GM18868 (cell line): ENCODE results near the gene PANK4.

Experiments used
- ATAC-seq: cut with Tn5 transposase; IDR thresholded peaks from one replicate; pipeline ENCODE4 v1.9.1; 2021; ENCODE audit warnings: mild to moderate bottlenecking, moderate library complexity; ENCODE audit not compliant: unreplicated experiment

PANK4 gene

GRCh38 chr1:2530513-2531361 is 4.3 kb upstream of the PANK4 start:
- ATAC-seq: no peak

DNA sequence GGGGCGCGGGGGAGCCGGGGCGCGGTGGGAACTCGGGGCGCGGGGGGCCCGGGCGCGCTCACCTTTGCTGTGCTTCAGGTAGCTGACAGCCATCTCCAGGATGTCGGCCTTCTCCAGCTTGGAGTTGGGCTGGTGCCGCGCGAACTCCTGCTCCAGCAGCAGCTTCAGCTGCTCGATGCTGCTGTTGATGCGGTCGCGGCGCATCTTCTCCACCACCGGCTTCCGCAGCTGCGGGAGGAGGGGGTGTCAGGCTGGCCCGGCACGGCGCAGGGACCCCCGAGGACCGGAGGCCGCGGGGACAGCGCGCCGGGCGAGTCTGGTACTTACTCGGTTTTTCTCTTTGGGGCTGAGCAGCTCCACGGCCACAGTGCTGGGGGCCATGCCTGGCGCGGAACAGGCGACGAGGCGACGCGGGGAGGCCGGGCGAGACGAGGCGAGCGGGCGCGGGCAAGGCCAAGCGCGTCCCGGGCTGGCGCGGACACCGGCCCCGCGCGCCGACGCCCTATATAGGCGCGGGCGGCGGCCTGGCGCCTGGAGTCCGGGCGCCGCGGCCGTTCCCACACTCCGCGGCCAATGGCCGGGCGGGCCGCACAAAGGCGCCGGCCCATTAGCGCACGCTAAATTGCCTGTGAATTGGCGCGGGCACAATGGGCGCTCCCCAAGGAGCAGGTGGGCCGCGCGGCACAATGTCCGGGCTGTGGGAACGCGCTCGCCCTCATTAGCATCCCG is 3.6 kb upstream of the PANK4 start, which contains the start of gene HES5:
TSS of gene HES5 (minus strand) at position 480 of the 729 bp plus-strand sequence. CDS start at position 381, 99 bp downstream.
- ATAC-seq: no peak

DNA sequence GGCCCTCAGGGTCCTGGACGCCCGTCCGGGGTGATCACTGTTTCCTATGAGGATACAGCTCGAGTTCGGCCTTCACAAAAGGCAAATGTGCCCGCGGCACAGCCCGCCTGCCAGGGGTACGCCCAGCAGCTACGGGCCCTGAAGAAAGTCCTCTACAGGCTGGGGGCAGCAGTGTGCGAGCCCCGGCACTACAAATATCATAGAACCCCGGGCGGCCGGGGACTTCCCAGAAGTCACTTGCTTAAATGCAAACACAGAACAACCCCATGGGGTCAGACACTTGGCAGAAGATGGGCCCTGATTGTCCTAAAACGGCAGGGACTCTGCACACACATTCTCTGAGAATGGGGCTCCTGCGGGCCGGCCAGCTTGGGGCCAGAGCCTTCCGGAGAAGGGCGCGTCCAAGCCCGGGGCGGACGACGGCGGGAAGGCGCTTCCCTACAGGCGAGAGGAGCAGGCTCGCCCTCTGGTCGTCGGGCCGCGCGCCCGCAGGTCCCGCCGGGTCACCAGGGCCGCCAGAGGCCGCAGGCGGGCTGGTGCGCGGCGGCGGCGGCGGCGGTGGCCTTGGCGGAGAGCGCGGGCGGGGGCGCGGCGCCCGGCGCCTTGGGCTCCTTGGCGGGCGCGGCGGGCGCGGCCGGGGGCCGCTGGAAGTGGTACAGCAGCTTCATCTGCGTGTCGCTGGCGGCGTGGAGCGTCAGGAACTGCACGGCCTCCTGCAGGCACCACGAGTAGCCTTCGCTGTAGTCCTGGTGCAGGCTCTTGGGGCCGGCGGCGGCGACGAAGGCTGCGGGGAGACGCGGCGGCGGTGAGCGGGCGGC is 2.8 kb upstream of the PANK4 start:
- ATAC-seq: no peak

DNA sequence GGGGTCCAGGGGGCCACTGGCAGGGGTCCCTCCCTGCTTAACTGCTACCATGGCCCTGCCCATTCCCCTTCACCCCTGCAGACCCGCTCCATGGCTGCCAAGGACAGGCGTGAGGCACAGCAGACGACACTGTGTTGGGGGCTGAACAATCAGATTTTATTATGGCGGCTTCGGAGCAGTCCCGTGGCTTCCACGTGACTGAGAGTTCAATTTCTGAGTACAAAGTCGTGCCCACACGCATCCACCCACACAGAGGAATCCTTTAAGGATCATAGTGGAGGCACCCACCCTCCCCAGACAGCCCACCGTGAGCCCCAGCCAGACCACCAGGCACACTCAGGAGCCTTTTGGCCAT is 2.2 kb upstream of the PANK4 start:
- ATAC-seq: no peak

- ATAC-seq: no peak
Measured at GRCh38 chr1:2528016-2528415, 1.6 kb upstream of the PANK4 start.

- no peak for ATAC-seq
Measured at GRCh38 chr1:2527556-2527860, 1.1 kb upstream of the PANK4 start.

DNA sequence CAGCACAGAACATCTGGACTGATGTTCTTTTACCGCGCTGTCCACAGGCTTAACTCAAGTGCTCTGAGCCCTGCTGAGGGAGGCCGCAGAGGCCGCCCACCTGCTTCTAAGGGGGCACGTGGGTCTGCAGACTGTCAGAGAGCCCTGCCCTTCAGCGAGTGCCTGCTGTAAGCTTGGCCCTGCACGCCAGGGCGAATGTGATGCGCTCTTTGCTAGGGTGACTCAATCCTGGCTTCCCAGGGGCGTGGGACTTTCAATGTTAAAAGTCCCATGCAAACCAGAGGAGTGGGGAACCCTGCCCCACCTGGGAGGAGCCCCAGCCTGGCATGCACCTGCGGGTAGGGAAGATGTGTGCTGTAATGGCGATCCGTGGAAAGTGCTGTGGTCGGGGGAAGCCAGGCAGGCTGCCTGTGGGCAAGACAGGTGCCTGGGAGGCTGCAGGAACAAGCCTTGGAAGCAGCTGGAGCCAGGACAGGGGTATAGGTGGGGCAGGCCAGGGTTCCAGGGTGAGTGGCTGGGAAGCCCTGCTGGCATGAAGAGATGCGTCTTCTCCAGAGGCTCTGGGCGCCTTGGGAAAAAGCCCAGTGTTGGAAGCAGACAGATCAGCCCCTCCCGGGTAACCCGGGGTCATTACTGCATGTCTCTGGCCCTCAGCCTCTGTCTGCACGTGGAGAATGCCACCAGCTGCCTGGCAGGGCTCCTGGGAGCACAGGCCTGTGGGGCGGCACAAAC is 594 bp upstream of the PANK4 start:
- ATAC-seq: peak; percentile 39

- no peak for ATAC-seq
Measured at GRCh38 chr1:2525572-2525919, 850 bp downstream of the PANK4 start.

GRCh38 chr1:2523891-2524609 is 2.3 kb downstream of the PANK4 start:
- no peak for ATAC-seq

GRCh38 chr1:2523191-2523890 is 3.1 kb downstream of the PANK4 start:
- no peak for ATAC-seq

- no peak for ATAC-seq
Measured at GRCh38 chr1:2522230-2522629, 4.2 kb downstream of the PANK4 start.

- no peak for ATAC-seq
Measured at GRCh38 chr1:2520806-2521205, 5.6 kb downstream of the PANK4 start.

GRCh38 chr1:2520206-2520605 is 6.2 kb downstream of the PANK4 start:
- no peak for ATAC-seq

DNA sequence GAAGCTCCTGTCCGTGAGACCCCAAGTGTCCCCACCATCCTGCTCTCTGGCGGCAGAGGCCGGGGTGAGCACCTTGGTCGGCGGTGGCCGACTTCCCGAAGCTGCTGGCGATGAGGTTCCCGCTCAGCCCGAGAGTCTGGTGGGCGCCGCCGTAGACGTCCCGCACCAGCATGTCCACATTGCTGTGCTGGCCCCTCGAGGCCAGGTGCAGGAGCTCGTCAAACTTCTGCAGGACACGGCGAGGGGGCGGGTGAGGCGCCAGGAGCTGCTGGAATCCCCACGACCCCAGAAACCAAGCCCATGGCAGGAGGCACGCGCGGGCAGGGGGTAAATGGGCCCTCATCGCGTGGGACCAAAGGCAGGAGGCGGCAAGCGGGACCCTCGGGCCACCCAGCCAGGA is 6.7 kb downstream of the PANK4 start:
- ATAC-seq: no peak

DNA sequence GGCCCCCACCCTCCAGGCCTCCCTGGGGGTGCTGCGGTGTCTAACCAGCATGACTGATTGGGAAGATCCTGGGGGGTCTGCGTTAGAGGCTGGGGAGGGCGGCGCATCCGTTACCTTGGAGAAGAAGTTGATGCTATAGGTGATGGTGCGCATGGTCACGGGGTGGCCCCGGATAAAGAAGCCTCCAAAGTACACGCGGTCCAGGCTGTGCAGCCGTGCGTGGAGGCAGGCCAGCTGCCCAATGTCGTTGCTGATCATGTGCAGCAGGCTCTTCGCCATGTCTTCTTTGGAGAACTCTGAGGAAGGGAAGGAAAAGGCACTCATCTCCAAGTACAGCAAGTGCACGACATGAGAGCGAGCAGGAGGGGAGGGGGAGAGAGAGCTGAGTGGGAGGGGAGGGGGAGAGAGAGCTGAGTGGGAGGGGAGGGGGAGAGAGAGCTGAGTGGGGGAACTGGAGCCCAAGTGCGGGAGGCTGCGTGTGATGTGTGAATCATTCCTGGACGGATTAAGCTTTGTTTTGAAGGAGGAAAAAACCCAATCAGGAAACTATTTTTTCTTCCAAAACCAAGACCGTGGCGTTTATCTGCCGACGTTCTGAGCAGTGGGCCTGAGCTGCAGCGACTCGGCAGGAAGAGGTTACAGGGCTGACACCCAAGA is 7.2 kb downstream of the PANK4 start:
- ATAC-seq: no peak

GRCh38 chr1:2518528-2518927 is 7.9 kb downstream of the PANK4 start:
- no peak for ATAC-seq

DNA sequence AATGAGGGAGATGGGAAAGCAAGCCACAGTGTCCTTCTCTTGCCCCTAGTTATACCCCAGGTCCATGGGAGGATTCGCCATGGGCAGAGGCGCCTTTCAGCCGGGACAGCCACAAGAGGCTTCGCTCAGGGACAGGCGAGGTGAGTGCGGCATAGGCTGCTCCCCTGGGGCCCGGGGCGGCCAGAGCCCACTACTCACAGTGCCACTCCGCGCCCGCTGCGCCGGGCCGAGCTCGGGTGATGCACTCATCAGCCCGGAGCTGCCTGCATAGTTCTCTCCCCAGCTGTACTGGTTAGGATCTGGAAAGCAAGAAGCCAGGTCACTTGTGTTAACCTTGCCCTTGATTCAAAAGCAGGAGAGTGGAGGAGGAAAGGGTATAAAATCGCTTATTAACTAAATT is 8.4 kb downstream of the PANK4 start:
- no peak for ATAC-seq

DNA sequence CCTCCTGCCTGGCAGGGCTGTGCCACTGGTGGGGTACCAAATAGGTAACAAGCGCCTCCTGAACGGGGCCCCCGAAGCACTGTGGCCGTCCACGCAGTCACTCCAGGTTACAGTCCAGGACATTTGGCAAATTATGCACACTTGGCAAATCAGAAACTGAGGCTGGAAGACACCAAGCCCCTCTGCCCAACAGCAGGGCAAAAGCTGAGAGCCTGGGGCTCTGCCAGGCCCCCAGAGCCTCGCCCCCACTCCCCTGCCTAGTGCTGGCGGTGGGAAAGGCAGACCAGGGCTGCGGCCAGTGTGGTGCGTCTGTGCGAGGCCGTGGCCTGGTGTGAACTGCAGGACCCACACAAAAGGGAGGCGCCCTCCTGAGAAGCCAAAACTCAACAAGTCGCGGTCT is 9.4 kb downstream of the PANK4 start:
- no peak for ATAC-seq

DNA sequence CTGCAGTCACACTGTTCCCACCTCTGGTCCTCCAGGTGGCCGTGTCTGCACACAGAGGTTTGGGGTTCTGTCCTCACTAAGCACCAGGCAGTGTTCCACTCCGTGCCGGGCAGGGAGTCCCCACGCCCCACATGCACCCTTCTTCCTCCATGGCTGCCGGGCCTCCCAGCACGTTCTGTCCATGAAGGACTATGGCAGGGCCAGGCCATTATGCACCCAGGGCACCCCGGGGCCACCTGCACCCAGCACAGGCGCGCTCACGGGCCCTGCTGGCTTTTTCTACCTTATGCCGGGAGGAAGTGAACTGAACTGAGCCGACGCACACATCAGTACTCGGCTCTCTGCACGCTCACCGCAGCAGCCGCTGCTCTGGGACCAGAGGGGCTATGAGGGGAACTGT is 10.3 kb downstream of the PANK4 start:
- ATAC-seq: no peak
